GM10266 (cell line): ENCODE data around the gene PRKAR1B.

Source experiments
- DNase-seq: peaks from one replicate; pipeline ENCODE4 v3.0.0; 2012; ENCODE audit errors: extremely low spot score
- TF ChIP-seq, protein P1 (sequence below): IDR thresholded peaks from 2 replicates; pipeline ENCODE4 v1.5.1; 2012; ENCODE audit warnings: mild to moderate bottlenecking, low read depth; ENCODE audit not compliant: control insufficient read depth, insufficient read depth; ENCODE audit errors: missing control alignments

Gene PRKAR1B

DNA sequence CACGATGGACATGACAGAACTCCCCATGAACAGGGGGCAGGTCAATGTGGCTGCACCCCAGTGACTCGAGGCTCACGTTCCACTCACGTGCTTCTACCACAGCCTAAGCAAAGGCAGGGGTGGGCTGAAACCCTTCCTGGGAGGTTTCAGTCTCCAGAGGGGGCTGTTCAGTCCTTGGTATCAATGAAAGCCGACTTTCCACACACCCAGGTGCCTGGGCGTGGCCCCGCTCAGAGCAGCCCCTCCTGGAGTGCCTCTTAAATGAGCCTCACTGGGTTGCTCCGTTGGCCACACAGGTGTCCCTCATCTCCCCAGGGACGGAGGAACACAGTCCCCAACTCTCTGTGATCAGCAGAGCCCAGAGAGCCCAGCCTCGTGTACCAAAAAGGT lies 116.9 kb downstream of the PRKAR1B start:
- no peak for DNase-seq
- TF ChIP-seq, protein P1, sequence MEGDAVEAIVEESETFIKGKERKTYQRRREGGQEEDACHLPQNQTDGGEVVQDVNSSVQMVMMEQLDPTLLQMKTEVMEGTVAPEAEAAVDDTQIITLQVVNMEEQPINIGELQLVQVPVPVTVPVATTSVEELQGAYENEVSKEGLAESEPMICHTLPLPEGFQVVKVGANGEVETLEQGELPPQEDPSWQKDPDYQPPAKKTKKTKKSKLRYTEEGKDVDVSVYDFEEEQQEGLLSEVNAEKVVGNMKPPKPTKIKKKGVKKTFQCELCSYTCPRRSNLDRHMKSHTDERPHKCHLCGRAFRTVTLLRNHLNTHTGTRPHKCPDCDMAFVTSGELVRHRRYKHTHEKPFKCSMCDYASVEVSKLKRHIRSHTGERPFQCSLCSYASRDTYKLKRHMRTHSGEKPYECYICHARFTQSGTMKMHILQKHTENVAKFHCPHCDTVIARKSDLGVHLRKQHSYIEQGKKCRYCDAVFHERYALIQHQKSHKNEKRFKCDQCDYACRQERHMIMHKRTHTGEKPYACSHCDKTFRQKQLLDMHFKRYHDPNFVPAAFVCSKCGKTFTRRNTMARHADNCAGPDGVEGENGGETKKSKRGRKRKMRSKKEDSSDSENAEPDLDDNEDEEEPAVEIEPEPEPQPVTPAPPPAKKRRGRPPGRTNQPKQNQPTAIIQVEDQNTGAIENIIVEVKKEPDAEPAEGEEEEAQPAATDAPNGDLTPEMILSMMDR = no peak

DNA sequence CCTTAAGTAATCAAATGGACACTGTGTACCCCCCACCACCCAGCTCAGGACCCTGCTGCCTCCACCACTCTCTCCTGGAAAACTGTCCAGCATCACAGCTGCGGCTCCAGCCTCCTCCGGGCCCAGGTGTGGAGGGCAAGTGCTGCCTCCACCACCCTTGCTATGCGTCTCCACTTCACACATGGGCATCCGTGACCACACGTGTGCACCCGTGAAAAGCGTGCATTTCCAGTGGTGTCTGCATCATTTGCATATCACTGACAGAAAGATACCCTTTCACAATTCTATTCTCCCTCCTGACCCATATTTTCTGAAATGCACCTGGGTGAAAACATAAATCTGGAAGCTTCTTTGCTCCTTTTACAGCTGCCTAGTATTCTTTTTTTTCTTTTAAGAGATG lies 117.7 kb downstream of the PRKAR1B start:
- TF ChIP-seq, protein P1 = no peak
- DNase-seq = no peak

DNA sequence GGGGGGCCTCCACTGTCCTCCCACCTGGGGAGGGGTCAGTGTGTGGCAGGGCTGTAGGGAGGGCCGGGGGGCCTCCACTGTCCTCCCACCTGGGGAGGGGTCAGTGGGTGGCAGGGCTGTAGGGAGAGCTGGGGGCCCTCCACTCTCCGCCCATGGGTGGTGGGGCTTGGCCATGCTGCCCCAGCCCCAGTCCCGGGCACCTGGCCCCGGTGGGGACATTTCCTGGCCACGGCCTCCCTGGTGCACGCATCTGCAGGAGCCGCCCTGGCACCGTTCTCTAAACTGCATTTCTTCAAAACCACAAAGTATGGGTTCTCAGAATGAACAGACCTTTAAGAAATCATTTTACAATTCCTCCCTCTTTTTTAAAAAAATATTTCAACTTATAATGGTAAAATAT lies 118.1 kb downstream of the PRKAR1B start:
- DNase-seq = no peak
- TF ChIP-seq, protein P1 = no peak

GRCh38 chr7:608361-608760 lies 118.7 kb downstream of the PRKAR1B start:
- TF ChIP-seq, protein P1 = no peak
- no peak for DNase-seq

- TF ChIP-seq, protein P1 = no peak
- no peak for DNase-seq
These were observed 119.1 kb downstream of the PRKAR1B start for GRCh38 chr7:607938-608337.

- no peak for DNase-seq
- TF ChIP-seq, protein P1 = no peak
These were observed 121.2 kb downstream of the PRKAR1B start for GRCh38 chr7:605661-606450.

- no peak for DNase-seq
- TF ChIP-seq, protein P1 = no peak
These were observed 122.1 kb downstream of the PRKAR1B start for GRCh38 chr7:604884-605531.
